PC-3 (cell line): ENCODE results near the gene ETV7. TPM values are rescaled to one million over a fixed set of nuclear protein-coding genes. Genes with fewer than 3 reads are reported as not detected.

ENCODE experiments used
- ATAC-seq: fragments of 200-7000 bp; cut with Tn5 transposase; 2 replicates; pipeline ENCODE4 v1.9.1; 2020; ENCODE audit warnings: mild to moderate bottlenecking, moderate library complexity
- BruUV-seq: library from RNA; stranded (reverse); fragments of 400-500 nt; replicated peaks from 2 replicates; lab custom pipeline; 2021; lab: Mats Ljungman, UMichigan
- CTCF ChIA-PET: fragments of 300-600 bp; sonication (Branson Sonifier 250); formaldehyde crosslinking; loops from one replicate; lab custom pipeline; 2022; ENCODE audit warnings: antibody characterized with exemption; lab: Charles Lee
- POLR2A ChIA-PET: fragments of 300-600 bp; sonication (Branson Sonifier 250); formaldehyde crosslinking; loops from one replicate; lab custom pipeline; 2022; ENCODE audit warnings: antibody characterized with exemption; ENCODE audit not compliant: unreplicated experiment; lab: Charles Lee
- DNase-seq: peaks from one replicate; pipeline ENCODE4 v3.0.0-alpha.2; 2015
- H2AFZ ChIP-seq: fragments of 300-600 bp; sonication (generic); 2 replicates; pipeline ENCODE4 v1.6.0; 2016; ENCODE audit warnings: antibody characterized with exemption, low read length
- H3F3A ChIP-seq: fragments of 300-600 bp; sonication (generic); one replicate; pipeline ENCODE4 v1.6.0; 2017; ENCODE audit warnings: antibody characterized with exemption, low read length, control low read depth, mild to moderate bottlenecking; ENCODE audit not compliant: unreplicated experiment
- H3K27ac ChIP-seq: fragments of 300-600 bp; sonication (generic); 2 replicates; pipeline ENCODE4 v1.5.1; 2016; ENCODE audit warnings: mild to moderate bottlenecking, low read length
- H3K27me3 ChIP-seq: fragments of 300-600 bp; sonication (generic); 2 replicates; pipeline ENCODE4 v1.6.1; 2016; ENCODE audit warnings: low read length, mixed read lengths
- H3K36me3 ChIP-seq: fragments of 300-600 bp; sonication (generic); 2 replicates; pipeline ENCODE4 v1.6.1; 2016; ENCODE audit warnings: low read depth, mixed run types, low read length, mixed read lengths
- H3K4me1 ChIP-seq: fragments of 300-600 bp; sonication (generic); 2 replicates; pipeline ENCODE4 v1.5.1; 2016; ENCODE audit warnings: low read length; ENCODE audit not compliant: insufficient read depth
- H3K4me2 ChIP-seq: fragments of 300-600 bp; sonication (generic); 2 replicates; pipeline ENCODE4 v1.6.0; 2016; ENCODE audit warnings: low read length
- H3K4me3 ChIP-seq: fragments of 300-600 bp; sonication (generic); 2 replicates; pipeline ENCODE4 v1.5.1; 2016; ENCODE audit warnings: mild to moderate bottlenecking, low read length, mixed read lengths
- H3K79me2 ChIP-seq: fragments of 300-600 bp; sonication (generic); 2 replicates; pipeline ENCODE4 v1.6.1; 2017; ENCODE audit warnings: low read length, mixed read lengths
- H3K9ac ChIP-seq: fragments of 300-600 bp; sonication (generic); 2 replicates; pipeline ENCODE4 v1.6.0; 2016; ENCODE audit warnings: mild to moderate bottlenecking, low read length
- H3K9me2 ChIP-seq: fragments of 300-600 bp; sonication (generic); replicated peaks from 2 replicates; pipeline ENCODE4 v1.6.1; 2016; ENCODE audit warnings: mixed run types, low read length, mixed read lengths
- H3K9me3 ChIP-seq: fragments of 300-600 bp; sonication (generic); 2 replicates; pipeline ENCODE4 v1.6.1; 2016; ENCODE audit warnings: low read length, mixed read lengths
- H4K20me1 ChIP-seq: fragments of 300-600 bp; sonication (generic); 2 replicates; pipeline ENCODE4 v1.6.1; 2016; ENCODE audit warnings: low read length, mixed read lengths
- CTCF ChIP-seq: fragments of 300-600 bp; sonication (generic); conservative IDR thresholded peaks from 2 replicates; pipeline ENCODE4 v1.5.1; 2017; ENCODE audit warnings: antibody characterized with exemption, low read depth, mild to moderate bottlenecking, low read length
- EZH2 ChIP-seq: fragments of 300-600 bp; sonication (generic); IDR thresholded peaks from one replicate; pipeline ENCODE4 v1.6.1; 2017; ENCODE audit warnings: antibody characterized with exemption, mild to moderate bottlenecking, low read length; ENCODE audit not compliant: unreplicated experiment
- EZH2phosphoT487 ChIP-seq: fragments of 300-600 bp; sonication (generic); IDR thresholded peaks from 2 replicates; pipeline ENCODE4 v1.6.1; 2018; ENCODE audit warnings: mild to moderate bottlenecking, antibody characterized with exemption, low read length, borderline replicate concordance
- intact Hi-C: fragments of 100-400 bp; cut with micrococcal nuclease; formaldehyde crosslinking; loops from 2 replicates; pipeline ENCODE4 v1.9.0; 2023
- total RNA-seq: library from RNA; depleted of rRNA; stranded (reverse); fragments of >200 nt; gene quantifications from 2 replicates; pipeline ENCODE4 v1.2.3, GENCODE V29; 2014

ETV7 gene
- total RNA-seq, 1 experiment from 2014 or later = not detected

- no peak overlapping the region for H3K4me3 ChIP-seq
- no peaks in the 10 kb centered on the region for H3K79me2 ChIP-seq
- ChIA-PET POLR2A (no interaction called here), CTCF (interaction anchor here (0.6 kb wide), 2 partner anchors 231 to 364 kb away, joined by 3 to 4 read pairs; no protein-coding TSS in a partner anchor)
- no peaks in the 10 kb centered on the region for H3K9me3 ChIP-seq
- no peaks in the 10 kb centered on the region for H3K9me2 ChIP-seq
- no peak overlapping the region for H3K27ac ChIP-seq
- BruUV-seq = no TSS peak
- H3K9ac ChIP-seq = no peak overlapping the region
- no peak overlapping the region for H2AFZ ChIP-seq
- H3K4me1 ChIP-seq = peaks cover under 1% of the 10 kb centered on the region
- H3K4me2 ChIP-seq = no peak overlapping the region
- no peak for ATAC-seq
- no peaks in the 10 kb centered on the region for H3K27me3 ChIP-seq
- no peaks in the 10 kb centered on the region for H3K36me3 ChIP-seq
- DNase-seq = no peak
- intact Hi-C loops = no loop called here
- H4K20me1 ChIP-seq = no peaks in the 10 kb centered on the region
- H3F3A ChIP-seq = no peaks in the 10 kb centered on the region
- TF ChIP-seq EZH2 (no peak), EZH2phosphoT487 (no peak), CTCF (no peak)
These were observed 41.6 kb downstream of the ETV7 start for GRCh38 chr6:36345681-36346466.

GRCh38 chr6:36343109-36343680, 44.3 kb downstream of the ETV7 start:
- Histone ChIP-seq H3F3A (no peaks in the 10 kb centered on the region), H3K36me3 (no peaks in the 10 kb centered on the region), H3K79me2 (no peaks in the 10 kb centered on the region), H3K27ac (no peak overlapping the region), H2AFZ (no peak overlapping the region), H3K9ac (no peak overlapping the region), H3K9me3 (no peaks in the 10 kb centered on the region), H3K4me3 (no peak overlapping the region), H3K4me2 (no peak overlapping the region), H4K20me1 (no peaks in the 10 kb centered on the region), H3K4me1 (peaks cover 7% of the 10 kb centered on the region), H3K27me3 (0 out of 2 replicates have a peak, but pooled peaks cover 7% of the 10 kb centered on the region), H3K9me2 (no peaks in the 10 kb centered on the region)
- DNase-seq (no peak), ATAC-seq (no peak)
- TF ChIP-seq EZH2phosphoT487 (no peak), CTCF (no peak), EZH2 (no peak)
- BruUV-seq = no TSS peak
- ChIA-PET POLR2A (no interaction called here), CTCF (no interaction called here)
- intact Hi-C loops = no loop called here
